ENCODE data around the gene WDPCP. TPM values are rescaled to one million over a fixed set of nuclear protein-coding genes. Genes with fewer than 3 reads are reported as not detected.
"Not testable (repeated sequence)": the region's sequence is repeated elsewhere in the genome, so short reads cannot be mapped to it uniquely, and the experiment has no call there.

WDPCP gene
- total RNA-seq, 2 experiments from 2014 or later, result 14.8 to 29.3 TPM

- H3K9me2 ChIP-seq (ENCODE audit: insufficient read depth, low read length), result no peaks in the 10 kb centered on the region
- DNase-seq (ENCODE audit: low spot score), result no peak
- BruUV-seq (replicated peaks), result no TSS peak
- CTCF ChIA-PET (ENCODE audit: unreplicated experiment), result no interaction called here
- H4K20me1 ChIP-seq (ENCODE audit: insufficient read depth, low read length), result no peaks in the 10 kb centered on the region
- no peaks in the 10 kb centered on the region for H3K4me1 ChIP-seq (ENCODE audit: insufficient read depth, low read length, poor library complexity, severe bottlenecking)
- H3K79me2 ChIP-seq (ENCODE audit: insufficient read depth, low read depth, low read length), result no peaks in the 10 kb centered on the region
- no peaks in the 10 kb centered on the region; the same call in 1 of the 2 replicates for H3K9me3 ChIP-seq (ENCODE audit: low read length)
- H3K36me3 ChIP-seq (ENCODE audit: insufficient read depth, low read length), result no peaks in the 10 kb centered on the region
- H3K27ac ChIP-seq (ENCODE audit: low read depth, low read length, poor library complexity, severe bottlenecking), result no peak overlapping the region
- intact Hi-C loops (cut with micrococcal nuclease; ENCODE audit: unreplicated experiment), result no loop called here
- H2AFZ ChIP-seq (ENCODE audit: low read length), result no peak overlapping the region
- no peak overlapping the region for H3K4me3 ChIP-seq (ENCODE audit: low read depth, low read length, poor library complexity, severe bottlenecking)
- no peak for TF ChIP-seq CTCF (conservative IDR thresholded peaks at IDR 0.05; ENCODE audit: low read length)
- TF ChIP-seq EZH2phosphoT487 (IDR thresholded peaks at IDR 0.05; ENCODE audit: borderline replicate concordance, low read depth, low read length), result no peak
- POLR2A ChIA-PET, result no interaction called here
- no peak overlapping the region for H3K4me2 ChIP-seq (ENCODE audit: low read length)
Measured at GRCh38 chr2:63631501-63631900, 43.2 kb upstream of the WDPCP start.

GRCh38 chr2:63628403-63628942 lies 40.2 kb upstream of the WDPCP start:
- POLR2A ChIA-PET, result interaction anchor here (0.5 to 1.0 kb wide), 4 partner anchors 18 to 1101 kb away, joined by 3 read pairs; no protein-coding TSS in a partner anchor
- H3K79me2 ChIP-seq (ENCODE audit: insufficient read depth, low read depth, low read length), result no peaks in the 10 kb centered on the region
- H3K27ac ChIP-seq (ENCODE audit: low read depth, low read length, poor library complexity, severe bottlenecking), result no peak overlapping the region
- intact Hi-C loops (cut with micrococcal nuclease; ENCODE audit: unreplicated experiment), result no loop called here
- no peak overlapping the region for H3K4me2 ChIP-seq (ENCODE audit: low read length)
- H3K4me3 ChIP-seq (ENCODE audit: low read depth, low read length, poor library complexity, severe bottlenecking), result no peak overlapping the region
- no peaks in the 10 kb centered on the region for H3K9me3 ChIP-seq (ENCODE audit: low read length)
- H2AFZ ChIP-seq (ENCODE audit: low read length), result no peak overlapping the region
- no TSS peak for BruUV-seq (replicated peaks)
- H3K4me1 ChIP-seq (ENCODE audit: insufficient read depth, low read length, poor library complexity, severe bottlenecking), result no peaks in the 10 kb centered on the region
- DNase-seq (ENCODE audit: low spot score), result no peak
- H4K20me1 ChIP-seq (ENCODE audit: insufficient read depth, low read length), result no peaks in the 10 kb centered on the region
- CTCF ChIA-PET (ENCODE audit: unreplicated experiment), result no interaction called here
- H3K36me3 ChIP-seq (ENCODE audit: insufficient read depth, low read length), result no peaks in the 10 kb centered on the region
- no peak for TF ChIP-seq EZH2phosphoT487 (IDR thresholded peaks at IDR 0.05; ENCODE audit: borderline replicate concordance, low read depth, low read length)
- no peak for TF ChIP-seq CTCF (conservative IDR thresholded peaks at IDR 0.05; ENCODE audit: low read length)
- no peaks in the 10 kb centered on the region for H3K9me2 ChIP-seq (ENCODE audit: insufficient read depth, low read length)

GRCh38 chr2:63627866-63628265 lies 39.6 kb upstream of the WDPCP start:
- H3K4me3 ChIP-seq (ENCODE audit: low read depth, low read length, poor library complexity, severe bottlenecking), result no peak overlapping the region
- no peaks in the 10 kb centered on the region for H3K79me2 ChIP-seq (ENCODE audit: insufficient read depth, low read depth, low read length)
- H3K27ac ChIP-seq (ENCODE audit: low read depth, low read length, poor library complexity, severe bottlenecking), result no peak overlapping the region
- CTCF ChIA-PET (ENCODE audit: unreplicated experiment), result no interaction called here
- intact Hi-C loops (cut with micrococcal nuclease; ENCODE audit: unreplicated experiment), result no loop called here
- no peaks in the 10 kb centered on the region for H3K9me2 ChIP-seq (ENCODE audit: insufficient read depth, low read length)
- TF ChIP-seq CTCF (conservative IDR thresholded peaks at IDR 0.05; ENCODE audit: low read length), result no peak
- TF ChIP-seq EZH2phosphoT487 (IDR thresholded peaks at IDR 0.05; ENCODE audit: borderline replicate concordance, low read depth, low read length), result no peak
- no peak overlapping the region for H3K4me2 ChIP-seq (ENCODE audit: low read length)
- POLR2A ChIA-PET, result interaction anchor here (0.6 to 1.0 kb wide), 3 partner anchors 9 to 249 kb away, joined by 3 read pairs; no protein-coding TSS in a partner anchor
- no peaks in the 10 kb centered on the region for H3K4me1 ChIP-seq (ENCODE audit: insufficient read depth, low read length, poor library complexity, severe bottlenecking)
- H4K20me1 ChIP-seq (ENCODE audit: insufficient read depth, low read length), result no peaks in the 10 kb centered on the region
- no peak for DNase-seq (ENCODE audit: low spot score)
- H3K36me3 ChIP-seq (ENCODE audit: insufficient read depth, low read length), result no peaks in the 10 kb centered on the region
- no peak overlapping the region for H2AFZ ChIP-seq (ENCODE audit: low read length)
- no TSS peak for BruUV-seq (replicated peaks)
- H3K9me3 ChIP-seq (ENCODE audit: low read length), result no peaks in the 10 kb centered on the region

- CTCF ChIA-PET (ENCODE audit: unreplicated experiment); H4K20me1 ChIP-seq (ENCODE audit: insufficient read depth, low read length); H3K4me2 ChIP-seq (ENCODE audit: low read length); H3K79me2 ChIP-seq (ENCODE audit: insufficient read depth, low read depth, low read length); H3K9me3 ChIP-seq (ENCODE audit: low read length); H3K27ac ChIP-seq (ENCODE audit: low read depth, low read length, poor library complexity, severe bottlenecking); H3K4me1 ChIP-seq (ENCODE audit: insufficient read depth, low read length, poor library complexity, severe bottlenecking); H3K9me2 ChIP-seq (ENCODE audit: insufficient read depth, low read length); H3K4me3 ChIP-seq (ENCODE audit: low read depth, low read length, poor library complexity, severe bottlenecking); H2AFZ ChIP-seq (ENCODE audit: low read length); DNase-seq (ENCODE audit: low spot score); intact Hi-C loops (cut with micrococcal nuclease; ENCODE audit: unreplicated experiment); BruUV-seq (replicated peaks); H3K36me3 ChIP-seq (ENCODE audit: insufficient read depth, low read length): not testable (repeated sequence)
- POLR2A ChIA-PET, result interaction anchor here (0.6 kb wide), 1 partner anchor 31 kb away, joined by 3 read pairs; no protein-coding TSS in a partner anchor
Measured at GRCh38 chr2:63623763-63624162, 35.5 kb upstream of the WDPCP start.

Data from OCI-LY7 (cell line).